SK-N-SH (cell line): Measurements from ENCODE around the gene IDE. TPM values are rescaled to one million over a fixed set of nuclear protein-coding genes. Genes with fewer than 3 reads are reported as not detected.

Source experiments
- CTCF ChIA-PET: fragments of 300-600, 350-600 bp; formaldehyde crosslinking; extraction: SDS; loops from one replicate; lab custom pipeline; 2021; lab: Yijun Ruan, JAX
- POLR2A ChIA-PET: fragments of 350-600 bp; sonication (Branson Sonifier 250); formaldehyde crosslinking; extraction: SDS; loops from one replicate; lab custom pipeline; 2020; ENCODE audit warnings: antibody characterized with exemption, inconsistent platforms; lab: Yijun Ruan, JAX
- DNase-seq: peaks from one replicate; pipeline ENCODE4 v3.0.0; 2012
- H2AFZ ChIP-seq: fragments of 200-600 bp; sonication (generic); 2 replicates; pipeline ENCODE4 v1.8.1; 2016; ENCODE audit warnings: antibody characterized with exemption, mild to moderate bottlenecking, low read depth
- H3F3A ChIP-seq: fragments of 200-600 bp; sonication (generic); replicated peaks from 2 replicates; pipeline ENCODE3; 2016; ENCODE audit warnings: antibody characterized with exemption, mild to moderate bottlenecking; ENCODE audit not compliant: insufficient read depth
- H3K27ac ChIP-seq, 2 experiments: fragments of 200-500 bp in 1 of 2; fragments of 200-600 bp in 1 of 2; sonication (Bioruptor generic) in 1 of 2; sonication (generic), shearing (Covaris generic) in 1 of 2; 2 replicates each; pipeline versions ENCODE4 v1.5.1 to v1.6.1; 2014 to 2016; ENCODE audit warnings: low read depth in 2 of 2, inconsistent platforms in 1 of 2, low read length in 1 of 2, mild to moderate bottlenecking in 1 of 2, mixed read lengths in 1 of 2
- H3K27me3 ChIP-seq: fragments of 200-600 bp; sonication (generic), shearing (Covaris generic); 2 replicates; pipeline ENCODE4 v1.6.1; 2016; ENCODE audit warnings: mixed run types; ENCODE audit not compliant: insufficient read depth
- H3K36me3 ChIP-seq, 2 experiments: fragments of 200-500 bp in 1 of 2; fragments of 200-600 bp in 1 of 2; sonication (Bioruptor generic) in 1 of 2; sonication (generic) in 1 of 2; replicated peaks in 1 of 2; 2 replicates each; pipeline versions ENCODE3 to v1.5.1; 2014 to 2016; ENCODE audit warnings: low read length in 1 of 2, mild to moderate bottlenecking in 1 of 2; ENCODE audit not compliant: insufficient read depth in 2 of 2, control insufficient read depth in 1 of 2
- H3K4me1 ChIP-seq, 2 experiments: fragments of 200-500 bp in 1 of 2; fragments of 200-600 bp in 1 of 2; sonication (Bioruptor generic) in 1 of 2; sonication (generic), shearing (Covaris generic) in 1 of 2; 2 replicates each; pipeline versions ENCODE4 v1.5.1 to v1.6.1; 2014 to 2016; ENCODE audit warnings: low read depth in 1 of 2, low read length in 1 of 2, mixed run types in 1 of 2; ENCODE audit not compliant: insufficient read depth in 2 of 2, control insufficient read depth in 1 of 2
- H3K4me2 ChIP-seq: fragments of 200-600 bp; sonication (generic), shearing (Covaris generic); 2 replicates; pipeline ENCODE4 v1.6.1; 2017; ENCODE audit warnings: mixed run types
- H3K4me3 ChIP-seq, 2 experiments: fragments of 200-500 bp in 1 of 2; fragments of 200-600 bp in 1 of 2; sonication (Bioruptor generic) in 1 of 2; sonication (generic), shearing (Covaris generic) in 1 of 2; 2 replicates each; pipeline versions ENCODE4 v1.5.1 to v1.8.1; 2014 to 2016; ENCODE audit warnings: low read depth in 2 of 2, inconsistent platforms in 1 of 2, low read length in 1 of 2, mild to moderate bottlenecking in 1 of 2, mixed read lengths in 1 of 2, moderate library complexity in 1 of 2
- H3K79me2 ChIP-seq: fragments of 200-600 bp; sonication (generic); 2 replicates; pipeline ENCODE4 v1.8.1; 2017; ENCODE audit warnings: mild to moderate bottlenecking; ENCODE audit not compliant: insufficient read depth
- H3K9ac ChIP-seq: fragments of 200-600 bp; sonication (generic); 2 replicates; pipeline ENCODE4 v1.6.1; 2017; ENCODE audit warnings: mixed run types
- H3K9me2 ChIP-seq: fragments of 200-600 bp; sonication (generic); 2 replicates; pipeline ENCODE4 v1.6.1; 2017; ENCODE audit warnings: mixed run types
- H3K9me3 ChIP-seq: fragments of 200-600 bp; sonication (generic); 2 replicates; pipeline ENCODE4 v1.6.1; 2017; ENCODE audit warnings: mixed run types, mild to moderate bottlenecking, moderate library complexity
- H4K20me1 ChIP-seq: fragments of 200-600 bp; sonication (generic); 2 replicates; pipeline ENCODE4 v1.6.1; 2017; ENCODE audit warnings: mild to moderate bottlenecking, mixed run types; ENCODE audit not compliant: insufficient read depth
- CHD2 ChIP-seq: fragments of 150-350 bp; IDR thresholded peaks from 2 replicates; pipeline ENCODE4 v1.6.1; 2018; ENCODE audit warnings: low read length; ENCODE audit not compliant: partially characterized antibody
- ELF1 ChIP-seq: IDR thresholded peaks from 2 replicates; pipeline ENCODE4 v1.4.0; 2012
- EZH2phosphoT487 ChIP-seq: fragments of 200-600 bp; sonication (generic); IDR thresholded peaks from 2 replicates; pipeline ENCODE4 v1.6.1; 2017; ENCODE audit warnings: low read depth, mixed run types, mild to moderate bottlenecking, antibody characterized with exemption, moderate library complexity, borderline replicate concordance
- GATA2 ChIP-seq: sonication (generic); formaldehyde crosslinking; IDR thresholded peaks from 2 replicates; pipeline ENCODE4 v1.5.0; 2020; ENCODE audit warnings: mild to moderate bottlenecking, missing genetic modification reagents
- JUND ChIP-seq: IDR thresholded peaks from 2 replicates; pipeline ENCODE4 v1.4.0; 2012
- MXI1 ChIP-seq: IDR thresholded peaks from 2 replicates; pipeline ENCODE4 v1.6.1; 2012; ENCODE audit warnings: mild to moderate bottlenecking, low read depth, low read length, improper control_type of control experiment
- NFIC ChIP-seq: IDR thresholded peaks from 2 replicates; pipeline ENCODE4 v1.4.0; 2012; ENCODE audit warnings: borderline replicate concordance
- RAD21 ChIP-seq: IDR thresholded peaks from 2 replicates; pipeline ENCODE4 v1.6.1; 2012; ENCODE audit warnings: mild to moderate bottlenecking, low read length
- RCOR1 ChIP-seq: fragments of 150-350 bp; IDR thresholded peaks from 2 replicates; pipeline ENCODE4 v1.6.1; 2017; ENCODE audit warnings: antibody characterized with exemption, low read length
- REST ChIP-seq: IDR thresholded peaks from 2 replicates; pipeline ENCODE4 v1.6.1; 2012; ENCODE audit warnings: mild to moderate bottlenecking, low read depth, low read length, moderate library complexity
- RFX5 ChIP-seq: IDR thresholded peaks from 2 replicates; pipeline ENCODE4 v1.6.1; 2012; ENCODE audit warnings: mild to moderate bottlenecking, improper control_type of control experiment, low read length
- TAF1 ChIP-seq: IDR thresholded peaks from 2 replicates; pipeline ENCODE4 v1.6.1; 2012; ENCODE audit warnings: low read depth, mild to moderate bottlenecking, low read length, moderate library complexity, borderline replicate concordance
- TEAD4 ChIP-seq: IDR thresholded peaks from 2 replicates; pipeline ENCODE4 v1.4.0; 2012; ENCODE audit warnings: mild to moderate bottlenecking, borderline replicate concordance; ENCODE audit not compliant: insufficient read depth
- WGBS: methylation state at CpG from one replicate; pipeline ENCODE4 v1.1.6; 2017; ENCODE audit warnings: low lambda C conversion rate; 5-methylcytosine and 5-hydroxymethylcytosine counted together
- polyA plus RNA-seq, 3 experiments: library from polyadenylated mRNA; depleted of rRNA; stranded (reverse); fragments of >200 nt; gene quantifications; 2 replicates each; pipeline ENCODE4 v1.2.3, GENCODE V29; 2012

Gene IDE
- polyA plus RNA-seq, 1 of the 3 experiments (the other 2 are of a cell fraction), result 9.3 TPM

GRCh38 chr10:92478536-92478935 is 95.4 kb downstream of the IDE start:
- DNase-seq, result no peak
- H3K27me3 ChIP-seq, result no peaks in the 10 kb centered on the region
- peaks cover 36 to 50% of the 10 kb centered on the region in 2 experiments for H3K36me3 ChIP-seq
- TF ChIP-seq TEAD4, result no peak
- no peak for TF ChIP-seq ELF1
- TF ChIP-seq MXI1, result no peak
- TF ChIP-seq EZH2phosphoT487, result no peak
- no peaks in the 10 kb centered on the region for H3K9me2 ChIP-seq
- H2AFZ ChIP-seq, result no peak overlapping the region
- H3K4me1 ChIP-seq, result no peaks in the 10 kb centered on the region
- CTCF ChIA-PET, result interaction anchor here (0.6 to 1.1 kb wide), 2 partner anchors 39 to 96 kb away, joined by 3 to 4 read pairs; no protein-coding TSS in a partner anchor
- POLR2A ChIA-PET, result no interaction called here
- H4K20me1 ChIP-seq, result no peaks in the 10 kb centered on the region
- no peak overlapping the region for H3K4me2 ChIP-seq
- no peak overlapping the region for H3K4me3 ChIP-seq
- no peaks in the 10 kb centered on the region for H3K9me3 ChIP-seq
- no peaks in the 10 kb centered on the region for H3K79me2 ChIP-seq
- 96% methylated on average over 5 of the region's 5 CpGs for WGBS
- no peak overlapping the region for H3K9ac ChIP-seq
- H3F3A ChIP-seq, result peaks cover 3% of the 10 kb centered on the region
- no peak overlapping the region for H3K27ac ChIP-seq

DNA sequence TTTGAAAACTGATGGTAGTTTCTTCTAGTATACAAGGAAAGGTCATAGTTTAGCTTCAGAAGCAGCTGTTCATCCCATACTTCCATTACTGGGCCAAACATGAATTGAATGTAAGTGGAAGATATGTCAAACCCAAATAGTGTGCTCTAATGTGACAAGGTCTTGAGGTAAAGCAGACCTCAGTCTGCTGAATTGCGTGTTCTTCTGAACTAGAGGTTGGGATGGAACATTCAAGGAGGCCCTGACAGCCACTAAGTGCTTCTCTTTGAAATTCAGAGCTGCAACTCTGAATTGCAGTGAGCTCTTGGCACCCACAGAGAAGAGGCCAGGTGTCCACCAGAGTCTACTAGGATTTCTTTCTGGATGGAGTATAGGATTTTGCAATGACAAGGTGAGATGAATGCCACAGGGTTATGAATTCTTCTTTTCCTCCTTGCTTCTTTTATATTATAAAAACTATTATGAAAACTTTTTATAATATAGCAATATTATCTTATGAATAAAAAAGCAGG is 98.5 kb downstream of the IDE start:
- DNase-seq, result no peak
- no peaks in the 10 kb centered on the region for H3K9me2 ChIP-seq
- CTCF ChIA-PET, result interaction anchor here (0.6 to 1.4 kb wide), 5 partner anchors 8 to 1029 kb away, joined by 3 to 4 read pairs (median 3); no protein-coding TSS in a partner anchor
- H2AFZ ChIP-seq, result no peak overlapping the region
- H3K9ac ChIP-seq, result no peak overlapping the region
- H3K4me2 ChIP-seq, result no peak overlapping the region
- no peaks in the 10 kb centered on the region for H3K4me1 ChIP-seq
- no peaks in the 10 kb centered on the region for H3K9me3 ChIP-seq
- TF ChIP-seq NFIC, result no peak
- no peak for TF ChIP-seq RAD21
- no peak for TF ChIP-seq RFX5
- no peak for TF ChIP-seq REST
- TF ChIP-seq GATA2, result no peak
- no peak for TF ChIP-seq RCOR1
- TF ChIP-seq TEAD4, result no peak
- no peak for TF ChIP-seq CHD2
- no peak for TF ChIP-seq JUND
- no peak for TF ChIP-seq TAF1
- H3K27me3 ChIP-seq, result no peaks in the 10 kb centered on the region
- H3F3A ChIP-seq, result no peaks in the 10 kb centered on the region
- POLR2A ChIA-PET, result interaction anchor here (0.6 kb wide), 1 partner anchor 117 kb away, joined by 3 read pairs; no protein-coding TSS in a partner anchor
- H3K36me3 ChIP-seq, result peaks cover 40 to 58% of the 10 kb centered on the region in 2 experiments
- H3K79me2 ChIP-seq, result no peaks in the 10 kb centered on the region
- H4K20me1 ChIP-seq, result no peaks in the 10 kb centered on the region
- 100% methylated on average over 1 of the region's 1 CpG for WGBS
- H3K4me3 ChIP-seq, result no peak overlapping the region
- H3K27ac ChIP-seq, result no peak overlapping the region
